ENCODE measurements around the gene KRTAP4-6.

DNA sequence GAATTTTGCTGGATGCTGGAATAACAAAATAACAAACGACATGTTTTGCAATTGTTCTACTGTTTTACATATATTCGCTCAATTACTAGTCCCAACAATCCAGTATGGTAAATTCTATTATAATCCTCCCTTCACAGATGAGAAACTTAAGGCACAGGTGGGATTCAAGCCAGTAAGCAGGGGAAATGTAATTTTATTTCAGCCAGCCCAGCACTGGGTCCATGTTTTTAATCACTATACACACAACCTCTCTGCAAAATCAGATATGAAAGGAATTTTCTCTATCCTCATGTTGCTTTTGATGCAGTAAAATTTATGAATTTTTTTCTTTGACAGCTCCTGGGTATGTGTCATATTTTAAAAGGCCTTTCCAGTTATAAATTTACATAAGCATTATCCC lies 4.9 kb upstream of the KRTAP4-6 start:
- TF ChIP-seq, protein P1, sequence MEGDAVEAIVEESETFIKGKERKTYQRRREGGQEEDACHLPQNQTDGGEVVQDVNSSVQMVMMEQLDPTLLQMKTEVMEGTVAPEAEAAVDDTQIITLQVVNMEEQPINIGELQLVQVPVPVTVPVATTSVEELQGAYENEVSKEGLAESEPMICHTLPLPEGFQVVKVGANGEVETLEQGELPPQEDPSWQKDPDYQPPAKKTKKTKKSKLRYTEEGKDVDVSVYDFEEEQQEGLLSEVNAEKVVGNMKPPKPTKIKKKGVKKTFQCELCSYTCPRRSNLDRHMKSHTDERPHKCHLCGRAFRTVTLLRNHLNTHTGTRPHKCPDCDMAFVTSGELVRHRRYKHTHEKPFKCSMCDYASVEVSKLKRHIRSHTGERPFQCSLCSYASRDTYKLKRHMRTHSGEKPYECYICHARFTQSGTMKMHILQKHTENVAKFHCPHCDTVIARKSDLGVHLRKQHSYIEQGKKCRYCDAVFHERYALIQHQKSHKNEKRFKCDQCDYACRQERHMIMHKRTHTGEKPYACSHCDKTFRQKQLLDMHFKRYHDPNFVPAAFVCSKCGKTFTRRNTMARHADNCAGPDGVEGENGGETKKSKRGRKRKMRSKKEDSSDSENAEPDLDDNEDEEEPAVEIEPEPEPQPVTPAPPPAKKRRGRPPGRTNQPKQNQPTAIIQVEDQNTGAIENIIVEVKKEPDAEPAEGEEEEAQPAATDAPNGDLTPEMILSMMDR (conservative IDR thresholded peaks at IDR 0.05 in 1 of 2, IDR thresholded peaks at IDR 0.05 in 1 of 2; ENCODE audit: extremely low read depth in 1 of 2, insufficient read depth in 1 of 2, low read depth in 1 of 2, low read length in 2 of 2): no peak
- TF ChIP-seq EZH2 (IDR thresholded peaks at IDR 0.05; ENCODE audit: borderline replicate concordance, low read length): no peak
